NT2/D1 (cell line): Measurements from ENCODE around the gene SH3BP2.

Experiments
- DNase-seq: peaks from one replicate; pipeline ENCODE4 v3.0.0-alpha.2; 2011; ENCODE audit warnings: low read depth, low spot score
- H3K27me3 ChIP-seq: 2 replicates; pipeline ENCODE4 v1.6.0; 2011; ENCODE audit warnings: mild to moderate bottlenecking; ENCODE audit not compliant: insufficient read length, insufficient read depth
- H3K36me3 ChIP-seq: 2 replicates; pipeline ENCODE4 v1.6.1; 2011; ENCODE audit warnings: mild to moderate bottlenecking, low read length, mixed read lengths; ENCODE audit not compliant: insufficient read depth, insufficient read length
- H3K4me1 ChIP-seq: 2 replicates; pipeline ENCODE4 v1.5.1; 2011; ENCODE audit not compliant: insufficient read depth, insufficient read length
- H3K4me3 ChIP-seq: 2 replicates; pipeline ENCODE4 v1.5.1; 2011; ENCODE audit warnings: low read depth; ENCODE audit not compliant: insufficient read length
- H3K9ac ChIP-seq: 2 replicates; pipeline ENCODE4 v1.6.0; 2011; ENCODE audit warnings: low read depth; ENCODE audit not compliant: insufficient read length
- H3K9me3 ChIP-seq: 2 replicates; pipeline ENCODE4 v1.5.1; 2011; ENCODE audit warnings: mild to moderate bottlenecking, low read length; ENCODE audit not compliant: insufficient read depth
- SUZ12 ChIP-seq: IDR thresholded peaks from 2 replicates; pipeline ENCODE4 v1.6.1; 2011; ENCODE audit not compliant: insufficient read length, insufficient read depth; ENCODE audit errors: extremely low read depth
- YY1 ChIP-seq: IDR thresholded peaks from 2 replicates; pipeline ENCODE4 v1.6.1; 2011; ENCODE audit not compliant: insufficient read length, insufficient read depth
- ZNF274 ChIP-seq: IDR thresholded peaks from 2 replicates; pipeline ENCODE4 v1.6.1; 2011; ENCODE audit warnings: mild to moderate bottlenecking, low read depth, low read length

Gene SH3BP2

GRCh38 chr4:2848449-2848848, 55.6 kb downstream of the SH3BP2 start:
- DNase-seq, result no peak

DNA sequence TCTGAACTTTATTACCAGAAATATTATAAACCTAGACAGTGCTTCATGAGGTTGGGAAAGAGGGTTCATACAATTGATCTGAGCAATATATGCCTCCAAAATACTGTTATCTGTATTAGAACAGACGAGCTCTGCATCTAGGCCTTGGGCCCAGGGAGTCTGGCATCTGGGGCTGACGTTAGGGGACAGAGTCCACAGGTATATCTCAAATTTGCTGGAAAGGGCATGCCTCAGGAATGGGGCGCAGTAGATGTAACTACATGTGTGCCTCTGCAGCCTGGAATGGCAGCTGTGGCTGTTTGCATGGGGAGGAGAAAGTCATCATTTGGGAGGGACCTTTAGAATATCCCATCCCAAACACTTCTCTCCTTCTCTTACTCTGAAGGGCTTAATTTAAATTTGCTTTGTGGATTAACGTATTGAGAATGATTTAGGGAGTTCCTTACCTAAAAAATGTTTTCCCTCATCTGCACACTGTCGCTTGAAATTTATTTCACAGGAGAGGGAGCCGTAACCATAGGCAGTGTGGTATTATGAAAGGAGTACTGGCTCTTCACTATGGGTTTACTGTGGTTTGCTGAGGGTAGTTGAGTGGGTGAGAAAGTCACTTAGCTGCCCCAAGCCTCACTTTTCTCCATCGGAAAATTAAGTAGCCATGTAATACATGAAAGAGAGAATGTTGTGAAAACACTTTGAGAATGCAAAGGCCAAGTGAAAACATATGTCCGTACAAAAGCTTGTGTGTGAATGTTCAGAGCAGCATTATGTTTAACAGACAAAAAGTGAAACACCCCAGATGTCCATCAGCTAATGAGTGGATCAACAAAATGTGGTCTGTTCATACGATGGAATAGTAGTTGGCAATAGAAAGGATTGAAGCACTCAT, 56.6 kb downstream of the SH3BP2 start:
- no peaks in the 10 kb centered on the region for H3K4me1 ChIP-seq
- H3K9me3 ChIP-seq, result no peaks in the 10 kb centered on the region
- DNase-seq, result no peak
- H3K4me3 ChIP-seq, result no peak overlapping the region
- H3K9ac ChIP-seq, result no peak overlapping the region
- no peaks in the 10 kb centered on the region for H3K27me3 ChIP-seq
- H3K36me3 ChIP-seq, result peaks cover 17% of the 10 kb centered on the region
- TF ChIP-seq SUZ12, result no peak
- no peak for TF ChIP-seq YY1
- no peak for TF ChIP-seq ZNF274

More at GRCh38 chr4:2848449-2848848, 55.6 kb downstream of the SH3BP2 start:
- TF ChIP-seq YY1, result no peak
- TF ChIP-seq ZNF274, result no peak
- TF ChIP-seq SUZ12, result no peak
- H3K9ac ChIP-seq, result no peak overlapping the region
- H3K27me3 ChIP-seq, result no peaks in the 10 kb centered on the region
- H3K9me3 ChIP-seq, result no peaks in the 10 kb centered on the region
- no peaks in the 10 kb centered on the region for H3K4me1 ChIP-seq
- no peak overlapping the region for H3K4me3 ChIP-seq
- H3K36me3 ChIP-seq, result peaks cover 7% of the 10 kb centered on the region

- Histone ChIP-seq H3K36me3 (peaks cover 23% of the 10 kb centered on the region), H3K4me1 (no peaks in the 10 kb centered on the region), H3K9ac (no peak overlapping the region), H3K27me3 (no peaks in the 10 kb centered on the region), H3K4me3 (no peak overlapping the region), H3K9me3 (no peaks in the 10 kb centered on the region)
- TF ChIP-seq SUZ12, result no peak
- no peak for TF ChIP-seq YY1
- no peak for TF ChIP-seq ZNF274
- DNase-seq, result no peak
Observed at GRCh38 chr4:2850966-2851798, 58.3 kb downstream of the SH3BP2 start.

DNA sequence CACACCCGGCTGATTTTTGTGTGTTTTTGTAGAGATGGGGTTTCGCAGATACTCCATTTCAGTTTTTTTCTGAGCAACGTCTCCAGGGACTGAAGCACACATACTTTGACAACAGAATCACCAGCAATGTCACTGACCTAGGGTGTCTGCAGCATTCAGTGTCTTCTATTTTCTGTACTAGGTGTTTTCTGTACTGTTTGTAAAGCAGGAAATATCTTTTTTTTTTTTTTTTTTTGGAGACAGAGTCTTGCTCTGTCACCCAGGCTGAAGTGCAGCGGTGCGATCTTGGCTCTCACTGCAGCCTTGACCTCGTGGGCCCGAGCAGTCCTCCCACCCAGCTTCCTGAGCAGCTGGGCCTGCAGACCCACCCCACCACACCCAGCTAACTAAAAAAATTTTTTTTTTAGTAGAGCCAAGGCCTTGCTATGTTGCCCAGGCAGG, 59.6 kb downstream of the SH3BP2 start:
- Histone ChIP-seq H3K27me3 (no peaks in the 10 kb centered on the region), H3K4me3 (no peak overlapping the region), H3K36me3 (peaks cover 19% of the 10 kb centered on the region), H3K9ac (no peak overlapping the region), H3K4me1 (no peaks in the 10 kb centered on the region), H3K9me3 (no peaks in the 10 kb centered on the region)
- no peak for DNase-seq
- TF ChIP-seq SUZ12 (no peak), ZNF274 (no peak)

DNA sequence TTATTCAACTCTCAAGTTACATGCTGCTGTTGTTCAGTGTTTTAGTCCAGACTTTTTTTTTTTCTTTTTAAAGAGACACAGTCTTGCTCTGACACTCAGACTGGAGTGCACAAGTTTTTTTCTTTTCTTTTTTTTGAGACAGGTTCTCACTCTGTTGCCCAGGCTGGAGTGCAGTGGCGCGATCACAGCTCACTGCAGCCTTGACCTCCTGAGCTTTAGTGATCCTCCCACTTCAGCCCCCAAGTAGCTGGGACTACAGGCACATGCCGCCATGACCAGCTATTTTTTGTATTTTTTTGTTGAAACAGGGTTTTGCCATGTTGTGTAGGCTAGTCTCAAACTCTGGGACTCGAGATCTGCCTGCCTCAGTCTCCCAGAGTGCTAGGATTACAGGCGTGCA, 62.7 kb downstream of the SH3BP2 start:
- no peak overlapping the region for H3K4me3 ChIP-seq
- no peak for DNase-seq
- no peaks in the 10 kb centered on the region for H3K27me3 ChIP-seq
- H3K9me3 ChIP-seq, result no peaks in the 10 kb centered on the region
- TF ChIP-seq ZNF274, result no peak
- TF ChIP-seq YY1, result no peak
- no peak for TF ChIP-seq SUZ12
- H3K36me3 ChIP-seq, result peaks cover 19% of the 10 kb centered on the region
- H3K9ac ChIP-seq, result no peak overlapping the region
- H3K4me1 ChIP-seq, result no peaks in the 10 kb centered on the region

DNA sequence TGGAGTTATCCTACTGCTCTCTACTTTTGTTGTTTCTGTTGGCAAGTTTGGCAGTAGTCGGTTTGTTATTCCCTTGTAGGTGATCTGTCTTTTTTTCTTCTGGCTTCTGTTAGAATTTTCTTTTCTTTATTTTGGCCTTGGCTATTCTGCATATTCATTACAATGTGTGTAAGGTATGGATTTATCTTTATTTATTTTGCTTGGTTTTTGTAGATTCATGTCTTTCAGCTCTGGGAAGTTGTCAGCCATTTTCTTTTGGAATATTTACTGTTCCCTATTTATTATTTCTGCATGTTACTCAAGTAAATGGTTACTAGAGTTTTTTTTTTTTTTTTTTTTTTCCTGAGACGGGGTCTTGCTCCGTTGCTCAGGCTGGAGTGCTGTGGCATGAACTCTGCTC, 63.4 kb downstream of the SH3BP2 start:
- no peaks in the 10 kb centered on the region for H3K9me3 ChIP-seq
- H3K9ac ChIP-seq, result no peak overlapping the region
- DNase-seq, result no peak
- no peaks in the 10 kb centered on the region for H3K4me1 ChIP-seq
- TF ChIP-seq ZNF274, result no peak
- TF ChIP-seq SUZ12, result no peak
- no peak for TF ChIP-seq YY1
- H3K27me3 ChIP-seq, result no peaks in the 10 kb centered on the region
- no peak overlapping the region for H3K4me3 ChIP-seq
- H3K36me3 ChIP-seq, result peaks cover 19% of the 10 kb centered on the region
